SK-N-MC (cell line): ENCODE measurements around the gene FAR1.

Experiments
- DNase-seq: peaks from one replicate; pipeline ENCODE4 v3.0.0-alpha.2; 2011; ENCODE audit warnings: low read depth, low spot score
- H3K27ac ChIP-seq: fragments of 200-600 bp; sonication (generic); 2 replicates; pipeline ENCODE4 v1.5.1; 2016; ENCODE audit warnings: mixed run types
- H3K36me3 ChIP-seq: fragments of 200-600 bp; sonication (generic); 2 replicates; pipeline ENCODE4 v1.6.1; 2017; ENCODE audit warnings: antibody characterized with exemption, low read length, mixed read lengths; ENCODE audit not compliant: insufficient read depth
- H3K4me3 ChIP-seq: fragments of 200-600 bp; sonication (generic); 2 replicates; pipeline ENCODE4 v1.5.1; 2016
- H3K9ac ChIP-seq: fragments of 200-600 bp; sonication (generic); 2 replicates; pipeline ENCODE4 v1.8.0; 2017; ENCODE audit warnings: mixed run types, mixed read lengths; ENCODE audit not compliant: insufficient read length
- H3K9me3 ChIP-seq: fragments of 200-600 bp; sonication (generic); 2 replicates; pipeline ENCODE4 v1.6.1; 2017; ENCODE audit warnings: low read depth, mild to moderate bottlenecking, antibody characterized with exemption, low read length, moderate library complexity, mixed read lengths
- EZH2 ChIP-seq: fragments of 200-600 bp; sonication (generic); IDR thresholded peaks from one replicate; pipeline ENCODE4 v1.6.1; 2017; ENCODE audit warnings: antibody characterized with exemption
- FOXP2 ChIP-seq: optimal IDR thresholded peaks from 2 replicates; pipeline ENCODE3; 2011; ENCODE audit warnings: mild to moderate bottlenecking, moderate library complexity; ENCODE audit not compliant: insufficient read depth; ENCODE audit errors: extremely low read length, control extremely low read depth
- POLR2AphosphoS5 ChIP-seq: IDR thresholded peaks from 2 replicates; pipeline ENCODE4 v1.6.1; 2012; ENCODE audit warnings: mild to moderate bottlenecking, low read depth, low read length, borderline replicate concordance

FAR1 gene

GRCh38 chr11:13694115-13694514, 25.6 kb downstream of the FAR1 start:
- Histone ChIP-seq H3K9ac (no peak overlapping the region), H3K27ac (no peak overlapping the region), H3K9me3 (no peaks in the 10 kb centered on the region; the same call in 1 of the 2 replicates), H3K4me3 (no peak overlapping the region), H3K36me3 (peaks cover 36% of the 10 kb centered on the region)
- TF ChIP-seq FOXP2, result no peak
- no peak for TF ChIP-seq POLR2AphosphoS5
- TF ChIP-seq EZH2, result no peak
- DNase-seq, result no peak

- Histone ChIP-seq H3K4me3 (no peak overlapping the region), H3K36me3 (peaks cover 42% of the 10 kb centered on the region), H3K9me3 (no peaks in the 10 kb centered on the region), H3K27ac (no peak overlapping the region), H3K9ac (no peak overlapping the region)
- no peak for TF ChIP-seq POLR2AphosphoS5
- no peak for TF ChIP-seq EZH2
- no peak for TF ChIP-seq FOXP2
- DNase-seq, result no peak
Observed at GRCh38 chr11:13695886-13696285, 27.4 kb downstream of the FAR1 start.

GRCh38 chr11:13697710-13698109, 29.2 kb downstream of the FAR1 start:
- no peak for DNase-seq
- TF ChIP-seq EZH2, result no peak
- no peak for TF ChIP-seq POLR2AphosphoS5
- TF ChIP-seq FOXP2, result no peak
- no peak overlapping the region for H3K27ac ChIP-seq
- peaks cover 44% of the 10 kb centered on the region for H3K36me3 ChIP-seq
- no peak overlapping the region for H3K9ac ChIP-seq
- H3K9me3 ChIP-seq, result no peaks in the 10 kb centered on the region
- no peak overlapping the region for H3K4me3 ChIP-seq

GRCh38 chr11:13698132-13698531, 29.7 kb downstream of the FAR1 start:
- DNase-seq, result no peak
- Histone ChIP-seq H3K9me3 (no peaks in the 10 kb centered on the region), H3K27ac (no peak overlapping the region), H3K4me3 (no peak overlapping the region), H3K9ac (no peak overlapping the region), H3K36me3 (peaks cover 48% of the 10 kb centered on the region)
- no peak for TF ChIP-seq EZH2
- TF ChIP-seq FOXP2, result no peak
- no peak for TF ChIP-seq POLR2AphosphoS5

- no peak overlapping the region for H3K27ac ChIP-seq
- TF ChIP-seq POLR2AphosphoS5, result no peak
- no peak for TF ChIP-seq EZH2
- no peak for TF ChIP-seq FOXP2
- no peak for DNase-seq
- no peak overlapping the region for H3K4me3 ChIP-seq
- no peak overlapping the region for H3K9ac ChIP-seq
- H3K36me3 ChIP-seq, result peaks cover 51% of the 10 kb centered on the region
- no peaks in the 10 kb centered on the region for H3K9me3 ChIP-seq
Observed at GRCh38 chr11:13699041-13699440, 30.6 kb downstream of the FAR1 start.

- H3K4me3 ChIP-seq, result no peak overlapping the region
- TF ChIP-seq POLR2AphosphoS5 (no peak), FOXP2 (no peak), EZH2 (no peak)
- H3K9ac ChIP-seq, result no peak overlapping the region
- DNase-seq, result no peak
- H3K27ac ChIP-seq, result no peak overlapping the region
- no peaks in the 10 kb centered on the region for H3K9me3 ChIP-seq
- peaks cover 43% of the 10 kb centered on the region for H3K36me3 ChIP-seq
Observed at GRCh38 chr11:13699870-13700269, 31.4 kb downstream of the FAR1 start.

GRCh38 chr11:13701506-13701905, 33.0 kb downstream of the FAR1 start:
- no peak overlapping the region for H3K4me3 ChIP-seq
- no peak for DNase-seq
- H3K9ac ChIP-seq, result no peak overlapping the region
- H3K36me3 ChIP-seq, result peaks cover 32% of the 10 kb centered on the region
- H3K9me3 ChIP-seq, result no peaks in the 10 kb centered on the region
- TF ChIP-seq FOXP2 (no peak), POLR2AphosphoS5 (no peak), EZH2 (no peak)
- no peak overlapping the region for H3K27ac ChIP-seq

- Histone ChIP-seq H3K9ac (no peak overlapping the region), H3K4me3 (no peak overlapping the region), H3K36me3 (peaks cover 34% of the 10 kb centered on the region), H3K9me3 (no peaks in the 10 kb centered on the region), H3K27ac (no peak overlapping the region)
- no peak for TF ChIP-seq POLR2AphosphoS5
- TF ChIP-seq EZH2, result no peak
- no peak for TF ChIP-seq FOXP2
- no peak for DNase-seq
Observed at GRCh38 chr11:13702071-13702470, 33.6 kb downstream of the FAR1 start.

- peaks cover 48% of the 10 kb centered on the region for H3K36me3 ChIP-seq
- TF ChIP-seq EZH2, result no peak
- TF ChIP-seq FOXP2, result no peak
- no peak for TF ChIP-seq POLR2AphosphoS5
- H3K27ac ChIP-seq, result no peak overlapping the region
- no peaks in the 10 kb centered on the region for H3K9me3 ChIP-seq
- H3K4me3 ChIP-seq, result no peak overlapping the region
- no peak for DNase-seq
- no peak overlapping the region for H3K9ac ChIP-seq
Observed at GRCh38 chr11:13705710-13706109, 37.2 kb downstream of the FAR1 start.
